ENCODE measurements around the gene TRABD2B. TPM values are rescaled to one million over a fixed set of nuclear protein-coding genes. Genes with fewer than 3 reads are reported as not detected.

TRABD2B gene
- total and polyA plus RNA-seq, 8 donors = 1.6 to 3.8 (median 3.0) TPM

- no peaks in the 10 kb centered on the region for H3K4me1 ChIP-seq
- ATAC-seq (no peak), FAIRE-seq (no peak), DNase-seq (no peak)
- H3K4me3 ChIP-seq = no peak overlapping the region
- H3K36me3 ChIP-seq = no peaks in the 10 kb centered on the region
- no peak for TF ChIP-seq CTCF (IDR thresholded peaks at IDR 0.05)
- H3K27ac ChIP-seq = no peak overlapping the region
- H3K27me3 ChIP-seq = no peaks in the 10 kb centered on the region
- intact Hi-C loops (cut with DNase I) = no loop called here
- H3K9me3 ChIP-seq = no peaks in the 10 kb centered on the region
- WGBS, 2 donors = 63 to 72% methylated on average over 9 of the region's 9 CpGs
Measured at GRCh38 chr1:47782414-47783166, 214.6 kb downstream of the TRABD2B start.

- H3K9me3 ChIP-seq = no peaks in the 10 kb centered on the region
- TF ChIP-seq CTCF (IDR thresholded peaks at IDR 0.05) = no peak
- no peak overlapping the region for H3K4me3 ChIP-seq
- WGBS, 2 donors = 84 to 86% methylated on average over 22 of the region's 22 CpGs
- intact Hi-C loops (cut with DNase I) = no loop called here
- DNase-seq (no peak), FAIRE-seq (no peak), ATAC-seq (peak in 1 of 4 donors; percentile 32)
- H3K27me3 ChIP-seq = no peaks in the 10 kb centered on the region
- no peaks in the 10 kb centered on the region for H3K36me3 ChIP-seq
- no peaks in the 10 kb centered on the region for H3K4me1 ChIP-seq
- no peak overlapping the region for H3K27ac ChIP-seq
Measured at GRCh38 chr1:47781171-47781959, 215.8 kb downstream of the TRABD2B start.

- H3K9me3 ChIP-seq = no peaks in the 10 kb centered on the region
- DNase-seq = no peak
- no peaks in the 10 kb centered on the region for H3K27me3 ChIP-seq
- no peak overlapping the region for H3K27ac ChIP-seq
- WGBS, 2 donors = 84 to 88% methylated on average over 8 of the region's 8 CpGs
- H3K36me3 ChIP-seq = no peaks in the 10 kb centered on the region
- no peak overlapping the region for H3K4me3 ChIP-seq
- TF ChIP-seq CTCF (IDR thresholded peaks at IDR 0.05) = no peak
- no peaks in the 10 kb centered on the region for H3K4me1 ChIP-seq
- FAIRE-seq = no peak
- ATAC-seq = no peak
- intact Hi-C loops (cut with DNase I) = no loop called here
Measured at GRCh38 chr1:47780469-47780995, 216.7 kb downstream of the TRABD2B start.

GRCh38 chr1:47779613-47780012 lies 217.6 kb downstream of the TRABD2B start:
- no peak overlapping the region for H3K4me3 ChIP-seq
- no peaks in the 10 kb centered on the region for H3K9me3 ChIP-seq
- intact Hi-C loops (cut with DNase I) = no loop called here
- no peaks in the 10 kb centered on the region for H3K36me3 ChIP-seq
- FAIRE-seq = no peak
- H3K4me1 ChIP-seq = no peaks in the 10 kb centered on the region
- no peaks in the 10 kb centered on the region for H3K27me3 ChIP-seq
- 76 to 78% methylated on average over 3 of the region's 3 CpGs for WGBS, 2 donors
- no peak for ATAC-seq
- H3K27ac ChIP-seq = no peak overlapping the region
- no peak for DNase-seq
- no peak for TF ChIP-seq CTCF (IDR thresholded peaks at IDR 0.05)
